Adrenal gland (tissue), 5 donors: Measurements from ENCODE around the gene MRGPRG.
"Not testable (repeated sequence)": the region's sequence is repeated elsewhere in the genome, so short reads cannot be mapped to it uniquely, and the experiment has no call there.

Source experiments
- POLR2A ChIP-seq, 2 donors: fragments of 450-650 bp; IDR thresholded peaks; one replicate each; pipeline ENCODE4 v1.6.1; 2017; ENCODE audit warnings: antibody characterized with exemption in 2 of 2, mild to moderate bottlenecking in 2 of 2, moderate library complexity in 1 of 2
- TF ChIP-seq, protein P1 (sequence below), 6 experiments: fragments of 450-650 bp in 4 of 6; fragments of 200-600 bp in 2 of 6; sonication (generic) in 1 of 6; IDR thresholded peaks; 1 replicate in 5 of 6; 2 replicates in 1 of 6; pipeline versions ENCODE4 v1.5.1 to v1.8.0; 2016 to 2021; ENCODE audit warnings: antibody characterized with exemption in 6 of 6, mild to moderate bottlenecking in 2 of 6, moderate library complexity in 1 of 6
- donor health status: DM: no; HTN: no; CAD: no.

DNA sequence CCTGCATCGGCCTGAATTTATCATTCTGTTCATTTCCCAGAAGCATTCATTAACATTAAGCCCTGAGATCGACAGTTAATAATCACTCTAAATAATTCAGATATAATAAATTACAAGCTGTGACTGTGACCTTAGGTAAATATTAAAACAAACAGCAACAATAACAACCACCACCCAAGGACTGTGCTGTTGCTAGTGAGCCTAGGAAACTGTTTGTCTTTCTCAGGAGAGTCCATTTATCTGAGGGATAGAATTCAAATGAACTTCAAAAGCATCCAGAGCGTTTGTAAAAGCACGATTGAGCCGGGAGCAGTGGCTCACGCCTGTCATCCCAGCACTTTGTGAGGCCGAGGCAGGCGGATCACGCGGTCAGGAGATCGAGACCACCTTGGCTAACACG is 36.6 kb upstream of the MRGPRG start:
- TF ChIP-seq, protein P1, sequence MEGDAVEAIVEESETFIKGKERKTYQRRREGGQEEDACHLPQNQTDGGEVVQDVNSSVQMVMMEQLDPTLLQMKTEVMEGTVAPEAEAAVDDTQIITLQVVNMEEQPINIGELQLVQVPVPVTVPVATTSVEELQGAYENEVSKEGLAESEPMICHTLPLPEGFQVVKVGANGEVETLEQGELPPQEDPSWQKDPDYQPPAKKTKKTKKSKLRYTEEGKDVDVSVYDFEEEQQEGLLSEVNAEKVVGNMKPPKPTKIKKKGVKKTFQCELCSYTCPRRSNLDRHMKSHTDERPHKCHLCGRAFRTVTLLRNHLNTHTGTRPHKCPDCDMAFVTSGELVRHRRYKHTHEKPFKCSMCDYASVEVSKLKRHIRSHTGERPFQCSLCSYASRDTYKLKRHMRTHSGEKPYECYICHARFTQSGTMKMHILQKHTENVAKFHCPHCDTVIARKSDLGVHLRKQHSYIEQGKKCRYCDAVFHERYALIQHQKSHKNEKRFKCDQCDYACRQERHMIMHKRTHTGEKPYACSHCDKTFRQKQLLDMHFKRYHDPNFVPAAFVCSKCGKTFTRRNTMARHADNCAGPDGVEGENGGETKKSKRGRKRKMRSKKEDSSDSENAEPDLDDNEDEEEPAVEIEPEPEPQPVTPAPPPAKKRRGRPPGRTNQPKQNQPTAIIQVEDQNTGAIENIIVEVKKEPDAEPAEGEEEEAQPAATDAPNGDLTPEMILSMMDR (IDR thresholded peaks at IDR 0.05) = not testable (repeated sequence)
- TF ChIP-seq POLR2A (IDR thresholded peaks at IDR 0.05) = not testable (repeated sequence)
